HL-60 (cell line): ENCODE results near the gene BCAR3.

Source experiments
- CTCF ChIP-seq: IDR thresholded peaks from one replicate; pipeline ENCODE4 v1.5.1; 2011; ENCODE audit warnings: low read length, control low read depth, inconsistent platforms; ENCODE audit not compliant: insufficient read depth
- REST ChIP-seq: IDR thresholded peaks from 2 replicates; pipeline ENCODE4 v1.6.1; 2012; ENCODE audit warnings: low read depth; ENCODE audit not compliant: insufficient replicate concordance

GRCh38 chr1:93631626-93632365 is 49.8 kb downstream of the BCAR3 start:
- TF ChIP-seq CTCF (no peak), REST (no peak)
